Loucy (cell line): ENCODE data around the gene OLFM3.

Source experiments
- EZH2phosphoT487 ChIP-seq: fragments of 200-600 bp; IDR thresholded peaks from 2 replicates; pipeline ENCODE4 v1.6.1; 2018; ENCODE audit warnings: antibody characterized with exemption, mild to moderate bottlenecking, moderate library complexity, borderline replicate concordance
- TF ChIP-seq, protein P1 (sequence below): fragments of 200-600 bp; sonication (generic); conservative IDR thresholded peaks from 2 replicates; pipeline ENCODE4 v1.5.1; 2014; ENCODE audit warnings: mild to moderate bottlenecking, antibody characterized with exemption, low read length

GRCh38 chr1:101915597-101915996 lies 81.1 kb downstream of the OLFM3 start:
- TF ChIP-seq, protein P1, sequence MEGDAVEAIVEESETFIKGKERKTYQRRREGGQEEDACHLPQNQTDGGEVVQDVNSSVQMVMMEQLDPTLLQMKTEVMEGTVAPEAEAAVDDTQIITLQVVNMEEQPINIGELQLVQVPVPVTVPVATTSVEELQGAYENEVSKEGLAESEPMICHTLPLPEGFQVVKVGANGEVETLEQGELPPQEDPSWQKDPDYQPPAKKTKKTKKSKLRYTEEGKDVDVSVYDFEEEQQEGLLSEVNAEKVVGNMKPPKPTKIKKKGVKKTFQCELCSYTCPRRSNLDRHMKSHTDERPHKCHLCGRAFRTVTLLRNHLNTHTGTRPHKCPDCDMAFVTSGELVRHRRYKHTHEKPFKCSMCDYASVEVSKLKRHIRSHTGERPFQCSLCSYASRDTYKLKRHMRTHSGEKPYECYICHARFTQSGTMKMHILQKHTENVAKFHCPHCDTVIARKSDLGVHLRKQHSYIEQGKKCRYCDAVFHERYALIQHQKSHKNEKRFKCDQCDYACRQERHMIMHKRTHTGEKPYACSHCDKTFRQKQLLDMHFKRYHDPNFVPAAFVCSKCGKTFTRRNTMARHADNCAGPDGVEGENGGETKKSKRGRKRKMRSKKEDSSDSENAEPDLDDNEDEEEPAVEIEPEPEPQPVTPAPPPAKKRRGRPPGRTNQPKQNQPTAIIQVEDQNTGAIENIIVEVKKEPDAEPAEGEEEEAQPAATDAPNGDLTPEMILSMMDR = no peak
- no peak for TF ChIP-seq EZH2phosphoT487
